ENCODE measurements around the gene PCDH9. TPM values are rescaled to one million over a fixed set of nuclear protein-coding genes. Genes with fewer than 3 reads are reported as not detected.

PCDH9 gene
- polyA plus RNA-seq, 1 donor: 1.8 TPM

GRCh38 chr13:67071918-67072598 is 158.1 kb downstream of the PCDH9 start:
- no peaks in the 10 kb centered on the region for H3K36me3 ChIP-seq (ENCODE audit: control insufficient read depth, insufficient read depth, low read length)
- no peaks in the 10 kb centered on the region for H3K9me3 ChIP-seq (ENCODE audit: control insufficient read depth, low read depth, low read length)
- H3K27ac ChIP-seq (ENCODE audit: low read length): no peak overlapping the region
- no peak for DNase-seq
- H3K4me1 ChIP-seq (ENCODE audit: control insufficient read depth, insufficient read depth, low read length): no peaks in the 10 kb centered on the region
- no peaks in the 10 kb centered on the region for H3K27me3 ChIP-seq (ENCODE audit: control insufficient read depth, insufficient read depth, low read length)
- WGBS (ENCODE audit: insufficient coverage, low lambda C conversion rate): no CpG with 5 or more reads among the region's 3 CpGs
- no peak overlapping the region for H3K4me3 ChIP-seq (ENCODE audit: low read length)

GRCh38 chr13:67070306-67070705 is 159.8 kb downstream of the PCDH9 start:
- Histone ChIP-seq H3K4me3 (ENCODE audit: low read length) (no peak overlapping the region), H3K4me1 (ENCODE audit: control insufficient read depth, insufficient read depth, low read length) (no peaks in the 10 kb centered on the region), H3K36me3 (ENCODE audit: control insufficient read depth, insufficient read depth, low read length) (no peaks in the 10 kb centered on the region), H3K27me3 (ENCODE audit: control insufficient read depth, insufficient read depth, low read length) (no peaks in the 10 kb centered on the region), H3K9me3 (ENCODE audit: control insufficient read depth, low read depth, low read length) (no peaks in the 10 kb centered on the region), H3K27ac (ENCODE audit: low read length) (no peak overlapping the region)
- no peak for DNase-seq

GRCh38 chr13:67069117-67069767 is 160.9 kb downstream of the PCDH9 start:
- Histone ChIP-seq H3K4me1 (ENCODE audit: control insufficient read depth, insufficient read depth, low read length) (no peaks in the 10 kb centered on the region), H3K36me3 (ENCODE audit: control insufficient read depth, insufficient read depth, low read length) (no peaks in the 10 kb centered on the region), H3K9me3 (ENCODE audit: control insufficient read depth, low read depth, low read length) (no peaks in the 10 kb centered on the region), H3K27ac (ENCODE audit: low read length) (no peak overlapping the region), H3K27me3 (ENCODE audit: control insufficient read depth, insufficient read depth, low read length) (no peaks in the 10 kb centered on the region), H3K4me3 (ENCODE audit: low read length) (no peak overlapping the region)
- DNase-seq: no peak
- WGBS (ENCODE audit: insufficient coverage, low lambda C conversion rate): 86% methylated on average over 1 of the region's 3 CpGs

- no peaks in the 10 kb centered on the region for H3K4me1 ChIP-seq (ENCODE audit: control insufficient read depth, insufficient read depth, low read length)
- no peaks in the 10 kb centered on the region for H3K36me3 ChIP-seq (ENCODE audit: control insufficient read depth, insufficient read depth, low read length)
- H3K9me3 ChIP-seq (ENCODE audit: control insufficient read depth, low read depth, low read length): no peaks in the 10 kb centered on the region
- no peak overlapping the region for H3K4me3 ChIP-seq (ENCODE audit: low read length)
- 61% methylated on average over 2 of the region's 2 CpGs for WGBS (ENCODE audit: insufficient coverage, low lambda C conversion rate)
- no peaks in the 10 kb centered on the region for H3K27me3 ChIP-seq (ENCODE audit: control insufficient read depth, insufficient read depth, low read length)
- DNase-seq: no peak
- no peak overlapping the region for H3K27ac ChIP-seq (ENCODE audit: low read length)
Observed at GRCh38 chr13:67064920-67065319, 165.2 kb downstream of the PCDH9 start.

GRCh38 chr13:67063036-67063435 is 167.1 kb downstream of the PCDH9 start:
- no peak for DNase-seq
- WGBS (ENCODE audit: insufficient coverage, low lambda C conversion rate): no CpG with 5 or more reads among the region's 3 CpGs
- no peaks in the 10 kb centered on the region for H3K4me1 ChIP-seq (ENCODE audit: control insufficient read depth, insufficient read depth, low read length)
- no peaks in the 10 kb centered on the region for H3K9me3 ChIP-seq (ENCODE audit: control insufficient read depth, low read depth, low read length)
- H3K27me3 ChIP-seq (ENCODE audit: control insufficient read depth, insufficient read depth, low read length): no peaks in the 10 kb centered on the region
- no peak overlapping the region for H3K4me3 ChIP-seq (ENCODE audit: low read length)
- H3K36me3 ChIP-seq (ENCODE audit: control insufficient read depth, insufficient read depth, low read length): no peaks in the 10 kb centered on the region
- H3K27ac ChIP-seq (ENCODE audit: low read length): no peak overlapping the region

- H3K4me1 ChIP-seq (ENCODE audit: control insufficient read depth, insufficient read depth, low read length): no peaks in the 10 kb centered on the region
- no peaks in the 10 kb centered on the region for H3K9me3 ChIP-seq (ENCODE audit: control insufficient read depth, low read depth, low read length)
- no peaks in the 10 kb centered on the region for H3K36me3 ChIP-seq (ENCODE audit: control insufficient read depth, insufficient read depth, low read length)
- no peak overlapping the region for H3K27ac ChIP-seq (ENCODE audit: low read length)
- H3K27me3 ChIP-seq (ENCODE audit: control insufficient read depth, insufficient read depth, low read length): no peaks in the 10 kb centered on the region
- no peak for DNase-seq
- no peak overlapping the region for H3K4me3 ChIP-seq (ENCODE audit: low read length)
Observed at GRCh38 chr13:67062160-67062559, 168.0 kb downstream of the PCDH9 start.

GRCh38 chr13:67061750-67062149 is 168.4 kb downstream of the PCDH9 start:
- Histone ChIP-seq H3K27ac (ENCODE audit: low read length) (no peak overlapping the region), H3K36me3 (ENCODE audit: control insufficient read depth, insufficient read depth, low read length) (no peaks in the 10 kb centered on the region), H3K4me1 (ENCODE audit: control insufficient read depth, insufficient read depth, low read length) (no peaks in the 10 kb centered on the region), H3K4me3 (ENCODE audit: low read length) (no peak overlapping the region), H3K9me3 (ENCODE audit: control insufficient read depth, low read depth, low read length) (no peaks in the 10 kb centered on the region), H3K27me3 (ENCODE audit: control insufficient read depth, insufficient read depth, low read length) (no peaks in the 10 kb centered on the region)
- WGBS (ENCODE audit: insufficient coverage, low lambda C conversion rate): 40% methylated on average over 1 of the region's 5 CpGs
- no peak for DNase-seq

GRCh38 chr13:67052550-67053490 is 177.3 kb downstream of the PCDH9 start:
- Histone ChIP-seq H3K27ac (ENCODE audit: low read length) (no peak overlapping the region), H3K4me3 (ENCODE audit: low read length) (no peak overlapping the region), H3K27me3 (ENCODE audit: control insufficient read depth, insufficient read depth, low read length) (no peaks in the 10 kb centered on the region), H3K4me1 (ENCODE audit: control insufficient read depth, insufficient read depth, low read length) (no peaks in the 10 kb centered on the region), H3K36me3 (ENCODE audit: control insufficient read depth, insufficient read depth, low read length) (no peaks in the 10 kb centered on the region), H3K9me3 (ENCODE audit: control insufficient read depth, low read depth, low read length) (no peaks in the 10 kb centered on the region)
- no peak for DNase-seq
- 90% methylated on average over 2 of the region's 8 CpGs for WGBS (ENCODE audit: insufficient coverage, low lambda C conversion rate)

- Histone ChIP-seq H3K27ac (ENCODE audit: low read length) (no peak overlapping the region), H3K4me1 (ENCODE audit: control insufficient read depth, insufficient read depth, low read length) (no peaks in the 10 kb centered on the region), H3K36me3 (ENCODE audit: control insufficient read depth, insufficient read depth, low read length) (no peaks in the 10 kb centered on the region), H3K27me3 (ENCODE audit: control insufficient read depth, insufficient read depth, low read length) (no peaks in the 10 kb centered on the region), H3K9me3 (ENCODE audit: control insufficient read depth, low read depth, low read length) (no peaks in the 10 kb centered on the region), H3K4me3 (ENCODE audit: low read length) (no peak overlapping the region)
- no peak for DNase-seq
- WGBS (ENCODE audit: insufficient coverage, low lambda C conversion rate): 100% methylated on average over 1 of the region's 1 CpG
Observed at GRCh38 chr13:67049744-67050143, 180.4 kb downstream of the PCDH9 start.

GRCh38 chr13:67048821-67049150 is 181.3 kb downstream of the PCDH9 start:
- Histone ChIP-seq H3K27ac (ENCODE audit: low read length) (no peak overlapping the region), H3K4me3 (ENCODE audit: low read length) (no peak overlapping the region), H3K9me3 (ENCODE audit: control insufficient read depth, low read depth, low read length) (no peaks in the 10 kb centered on the region), H3K27me3 (ENCODE audit: control insufficient read depth, insufficient read depth, low read length) (no peaks in the 10 kb centered on the region), H3K36me3 (ENCODE audit: control insufficient read depth, insufficient read depth, low read length) (no peaks in the 10 kb centered on the region), H3K4me1 (ENCODE audit: control insufficient read depth, insufficient read depth, low read length) (no peaks in the 10 kb centered on the region)
- DNase-seq: no peak
- WGBS (ENCODE audit: insufficient coverage, low lambda C conversion rate): 100% methylated on average over 1 of the region's 2 CpGs
